ENCODE data around the gene BIN1.

- TF ChIP-seq CTCF (conservative IDR thresholded peaks at IDR 0.05; ENCODE audit: low read depth, low read length) = no peak
- no peak for TF ChIP-seq EZH2 (IDR thresholded peaks at IDR 0.05; ENCODE audit: low read length, unreplicated experiment)
- no peak for TF ChIP-seq EZH2phosphoT487 (IDR thresholded peaks at IDR 0.05; ENCODE audit: borderline replicate concordance, low read length)
Observed at GRCh38 chr2:127096280-127096679, 10.7 kb downstream of the BIN1 start.
